Hepatocyte (in vitro differentiated cells): Measurements from ENCODE around the gene ATP5MG.

Source experiments
- CTCF ChIP-seq: fragments of 200-600 bp; sonication (generic); IDR thresholded peaks from 2 replicates; pipeline ENCODE4 v1.5.1; 2016; ENCODE audit warnings: antibody characterized with exemption, mild to moderate bottlenecking; ENCODE audit not compliant: poor library complexity
- EZH2phosphoT487 ChIP-seq: fragments of 200-600 bp; sonication (generic); IDR thresholded peaks from one replicate; pipeline ENCODE4 v1.6.1; 2018; ENCODE audit warnings: antibody characterized with exemption, mild to moderate bottlenecking, low read depth, moderate library complexity; ENCODE audit not compliant: unreplicated experiment, severe bottlenecking

DNA sequence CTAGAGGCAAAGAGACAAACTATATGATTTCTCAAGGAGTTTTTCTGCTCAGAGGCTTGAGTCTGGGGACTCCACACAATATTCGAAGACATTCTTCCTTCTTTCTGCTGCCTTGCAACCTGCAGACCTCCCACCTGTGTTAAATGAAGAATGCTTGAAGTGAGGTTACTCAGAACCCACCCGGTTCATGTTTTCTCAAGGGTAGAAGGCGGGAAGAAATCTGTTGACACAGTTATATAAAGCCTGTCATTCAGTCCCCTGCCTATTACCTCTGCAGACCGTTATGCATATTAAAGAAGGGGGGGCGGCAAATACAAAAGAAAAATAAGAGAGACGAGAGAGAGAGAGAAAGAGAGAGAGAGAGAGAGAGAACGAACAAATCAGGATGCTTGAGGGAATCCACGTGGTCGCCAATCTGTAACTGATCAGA, 32.7 kb downstream of the ATP5MG start:
- no peak for TF ChIP-seq CTCF
- TF ChIP-seq EZH2phosphoT487: no peak
